ENCODE results near the gene PAWR. TPM values are rescaled to one million over a fixed set of nuclear protein-coding genes. Genes with fewer than 3 reads are reported as not detected.

The PAWR gene
- total RNA-seq, 1 donor from 2014 or later, result 204 TPM

DNA sequence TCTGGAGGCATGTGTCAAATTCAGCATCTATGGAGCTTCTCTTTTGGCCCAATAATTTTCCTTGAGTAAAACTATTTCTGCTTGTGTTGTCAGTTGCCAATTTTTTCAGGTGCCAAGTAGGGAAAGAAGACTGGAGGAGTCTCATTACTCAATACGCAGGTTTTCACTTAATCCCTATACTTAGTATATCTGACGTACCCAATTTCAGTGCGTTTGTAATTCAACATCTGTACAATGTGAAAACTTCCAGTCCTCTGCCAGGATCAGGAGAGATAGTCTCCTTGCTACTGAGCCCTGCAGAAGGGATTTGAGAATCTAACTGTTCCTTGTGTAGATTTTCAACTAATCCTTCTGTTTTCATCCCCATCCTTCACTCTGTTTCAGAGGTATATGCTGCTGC is 5.7 kb upstream of the PAWR start:
- Mint-ChIP-seq H3K4me3 (ENCODE audit: unreplicated experiment) (no peak overlapping the region), H3K27ac (ENCODE audit: unreplicated experiment) (no peak overlapping the region), H3K27me3 (ENCODE audit: low read depth, unreplicated experiment) (no peaks in the 10 kb centered on the region), H3K4me1 (ENCODE audit: low read depth, unreplicated experiment) (peaks cover 12% of the 10 kb centered on the region), H3K9me3 (ENCODE audit: unreplicated experiment) (no peaks in the 10 kb centered on the region), H3K36me3 (ENCODE audit: low read depth, unreplicated experiment) (peaks cover 3% of the 10 kb centered on the region)
- H2AFZ ChIP-seq (ENCODE audit: low read depth, low read length), result no peak overlapping the region
- no peaks in the 10 kb centered on the region for H3K9me3 ChIP-seq (ENCODE audit: insufficient read depth, low read depth, low read length)
- no peak for TF ChIP-seq EZH2 (IDR thresholded peaks at IDR 0.05; ENCODE audit: insufficient read depth, low read length)
- TF ChIP-seq, protein P1, sequence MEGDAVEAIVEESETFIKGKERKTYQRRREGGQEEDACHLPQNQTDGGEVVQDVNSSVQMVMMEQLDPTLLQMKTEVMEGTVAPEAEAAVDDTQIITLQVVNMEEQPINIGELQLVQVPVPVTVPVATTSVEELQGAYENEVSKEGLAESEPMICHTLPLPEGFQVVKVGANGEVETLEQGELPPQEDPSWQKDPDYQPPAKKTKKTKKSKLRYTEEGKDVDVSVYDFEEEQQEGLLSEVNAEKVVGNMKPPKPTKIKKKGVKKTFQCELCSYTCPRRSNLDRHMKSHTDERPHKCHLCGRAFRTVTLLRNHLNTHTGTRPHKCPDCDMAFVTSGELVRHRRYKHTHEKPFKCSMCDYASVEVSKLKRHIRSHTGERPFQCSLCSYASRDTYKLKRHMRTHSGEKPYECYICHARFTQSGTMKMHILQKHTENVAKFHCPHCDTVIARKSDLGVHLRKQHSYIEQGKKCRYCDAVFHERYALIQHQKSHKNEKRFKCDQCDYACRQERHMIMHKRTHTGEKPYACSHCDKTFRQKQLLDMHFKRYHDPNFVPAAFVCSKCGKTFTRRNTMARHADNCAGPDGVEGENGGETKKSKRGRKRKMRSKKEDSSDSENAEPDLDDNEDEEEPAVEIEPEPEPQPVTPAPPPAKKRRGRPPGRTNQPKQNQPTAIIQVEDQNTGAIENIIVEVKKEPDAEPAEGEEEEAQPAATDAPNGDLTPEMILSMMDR (IDR thresholded peaks at IDR 0.05; ENCODE audit: insufficient read depth, low read depth, low read length), result no peak
- H3K4me3 ChIP-seq (ENCODE audit: insufficient read depth, low read depth, low read length), result no peak overlapping the region
- H3K36me3 ChIP-seq (ENCODE audit: insufficient read depth, low read length), result no peaks in the 10 kb centered on the region
- DNase-seq (ENCODE audit: low read depth) (no peak), FAIRE-seq (peak; percentile 13)
- no peaks in the 10 kb centered on the region for H3K27me3 ChIP-seq (ENCODE audit: insufficient read depth, low read length)
- H3K27ac ChIP-seq (ENCODE audit: low read depth, low read length), result no peak overlapping the region
- H3K79me2 ChIP-seq (ENCODE audit: insufficient read depth, low read length), result peaks cover 10% of the 10 kb centered on the region
- H3K4me2 ChIP-seq (ENCODE audit: low read length), result no peak overlapping the region
- H4K20me1 ChIP-seq (ENCODE audit: insufficient read depth, low read length), result no peaks in the 10 kb centered on the region
- no peak overlapping the region for H3K9ac ChIP-seq (ENCODE audit: low read length)
- peaks cover 13% of the 10 kb centered on the region for H3K4me1 ChIP-seq (ENCODE audit: insufficient read depth, low read length)

GRCh38 chr12:79692860-79693577 is 2.3 kb upstream of the PAWR start:
- Mint-ChIP-seq H3K9me3 (ENCODE audit: unreplicated experiment) (no peaks in the 10 kb centered on the region), H3K27me3 (ENCODE audit: low read depth, unreplicated experiment) (no peaks in the 10 kb centered on the region), H3K4me3 (ENCODE audit: unreplicated experiment) (peak overlapping the region; percentile 91), H3K27ac (ENCODE audit: unreplicated experiment) (peak overlapping the region; percentile 98), H3K4me1 (ENCODE audit: low read depth, unreplicated experiment) (peaks cover 12% of the 10 kb centered on the region), H3K36me3 (ENCODE audit: low read depth, unreplicated experiment) (peaks cover 5% of the 10 kb centered on the region)
- Histone ChIP-seq H3K4me1 (ENCODE audit: insufficient read depth, low read length) (peaks cover 13% of the 10 kb centered on the region), H4K20me1 (ENCODE audit: insufficient read depth, low read length) (peaks cover 10% of the 10 kb centered on the region), H3K27me3 (ENCODE audit: insufficient read depth, low read length) (no peaks in the 10 kb centered on the region), H3K9ac (ENCODE audit: low read length) (peak overlapping the region; percentile 93), H3K4me2 (ENCODE audit: low read length) (peak overlapping the region; percentile 89), H3K27ac (ENCODE audit: low read depth, low read length) (no peak overlapping the region), H2AFZ (ENCODE audit: low read depth, low read length) (no peak overlapping the region), H3K9me3 (ENCODE audit: insufficient read depth, low read depth, low read length) (no peaks in the 10 kb centered on the region), H3K79me2 (ENCODE audit: insufficient read depth, low read length) (peaks cover 34% of the 10 kb centered on the region), H3K4me3 (ENCODE audit: insufficient read depth, low read depth, low read length) (peak overlapping the region; percentile 79), H3K36me3 (ENCODE audit: insufficient read depth, low read length) (no peaks in the 10 kb centered on the region)
- FAIRE-seq, result no peak
- TF ChIP-seq EZH2 (IDR thresholded peaks at IDR 0.05; ENCODE audit: insufficient read depth, low read length), result no peak
- TF ChIP-seq, protein P1 (IDR thresholded peaks at IDR 0.05; ENCODE audit: insufficient read depth, low read depth, low read length), result no peak
- DNase-seq (ENCODE audit: low read depth), result peak; percentile 65
